ENCODE data around the gene CSNK2A3. TPM values are rescaled to one million over a fixed set of nuclear protein-coding genes. Genes with fewer than 3 reads are reported as not detected.

CSNK2A3 gene
- total and polyA plus RNA-seq, 10 of the 15 experiments (the other 5 are each of a cell fraction or from before 2014, with no cell fraction given), result 0.68 to 6.2 (median 1.4) TPM

GRCh38 chr11:11391169-11391568, 38.1 kb upstream of the CSNK2A3 start:
- POLR2A ChIA-PET, result no interaction called here
- BruUV-seq (replicated peaks), result no TSS peak
- in situ Hi-C loops (cut with MboI), result no loop called here
- TF ChIP-seq RELA (IDR thresholded peaks at IDR 0.05; ENCODE audit: borderline replicate concordance, partially characterized antibody), result no peak
- no peak for TF ChIP-seq STAT3 (IDR thresholded peaks at IDR 0.05; ENCODE audit: low read depth, low read length)
- TF ChIP-seq RBBP5 (conservative IDR thresholded peaks at IDR 0.05), result no peak
- no peak for TF ChIP-seq ZNF384 (IDR thresholded peaks at IDR 0.05; ENCODE audit: borderline replicate concordance, low read depth, low read length)
- no peak for TF ChIP-seq PBX3 (IDR thresholded peaks at IDR 0.05; ENCODE audit: insufficient replicate concordance, low read depth, low read length)
- no peak for TF ChIP-seq SRF (IDR thresholded peaks at IDR 0.05; ENCODE audit: low read depth in 2 of 2, low read length in 2 of 2)
- no peak for TF ChIP-seq TARDBP (IDR thresholded peaks at IDR 0.05; ENCODE audit: borderline replicate concordance)
- no peak for TF ChIP-seq ATF2 (IDR thresholded peaks at IDR 0.05; ENCODE audit: low read length)
- TF ChIP-seq REST (IDR thresholded peaks at IDR 0.05; ENCODE audit: low read depth, low read length), result no peak
- TF ChIP-seq RB1 (IDR thresholded peaks at IDR 0.05; ENCODE audit: borderline replicate concordance), result no peak
- TF ChIP-seq ZZZ3 (IDR thresholded peaks at IDR 0.05; ENCODE audit: control insufficient read depth, insufficient read length, low read depth), result no peak
- no peak for TF ChIP-seq SP1 (IDR thresholded peaks at IDR 0.05; ENCODE audit: low read depth, low read length)
- no peak for TF ChIP-seq E2F8 (IDR thresholded peaks at IDR 0.05; ENCODE audit: low read depth, partially characterized antibody)
- no peak for TF ChIP-seq POLR2AphosphoS5 (IDR thresholded peaks at IDR 0.05; ENCODE audit: low read length)
- no peak for TF ChIP-seq E2F4 (IDR thresholded peaks at IDR 0.05; ENCODE audit: low read depth, low read length)

More at GRCh38 chr11:11391169-11391568, 38.1 kb upstream of the CSNK2A3 start:
- ATAC-seq (no peak), FAIRE-seq (no peak), DNase-seq (ENCODE audit: low read depth, low spot score) (no peak)
- Histone ChIP-seq H3K4me3 (no peak overlapping the region), H4K20me1 (ENCODE audit: control insufficient read depth, insufficient read depth) (no peaks in the 10 kb centered on the region), H2AFZ (ENCODE audit: control insufficient read depth, low read depth, low read length) (no peak overlapping the region), H3K4me2 (ENCODE audit: control insufficient read depth, insufficient read depth) (no peak overlapping the region), H3K27ac (ENCODE audit: control insufficient read depth, insufficient read depth) (no peak overlapping the region), H3K4me1 (ENCODE audit: control insufficient read depth, insufficient read depth, low read length) (no peaks in the 10 kb centered on the region), H3K79me2 (ENCODE audit: control insufficient read depth, insufficient read depth, low read length) (no peaks in the 10 kb centered on the region), H3K9me3 (replicated peaks; ENCODE audit: control insufficient read depth, insufficient read depth, low read length) (no peaks in the 10 kb centered on the region), H3K36me3 (ENCODE audit: control insufficient read depth in 2 of 2, insufficient read depth in 2 of 2, low read length in 1 of 2) (no peaks in the 10 kb centered on the region; a peak in 1 of 4 replicates), H3K27me3 (replicated peaks in 1 of 2; ENCODE audit: control insufficient read depth in 2 of 2, insufficient read depth in 2 of 2, low read length in 1 of 2) (no peaks in the 10 kb centered on the region), H3K9ac (ENCODE audit: control insufficient read depth, insufficient read depth, low read length) (no peak overlapping the region)
- ChIA-PET CTCF (no interaction called here), RAD21 (ENCODE audit: unreplicated experiment) (no interaction called here), SMC1A (ENCODE audit: uncharacterized antibody, unreplicated experiment) (no interaction called here)
- intact Hi-C loops (cut with micrococcal nuclease; ENCODE audit: unreplicated experiment), result no loop called here

Measured in GM12878 (cell line).